T-helper 2 cell treated with Interferon-gamma antibody and Interleukin-4, amounts not matched to agents 5 μg/mL and 100 μg/mL, for 36 hours (primary cell): ENCODE data around the gene ZDHHC11B.

Experiments
- DNase-seq: peaks from one replicate; pipeline ENCODE4 v3.0.0; 2021; ENCODE audit warnings: low spot score
- H3K27ac Mint-ChIP-seq: one replicate; pipeline ENCODE4 v1.8.0; 2021; ENCODE audit warnings: mild to moderate bottlenecking, mixed read lengths
- H3K27me3 Mint-ChIP-seq: one replicate; pipeline ENCODE4 v1.8.0; 2021; ENCODE audit warnings: low read depth, mixed read lengths
- H3K36me3 Mint-ChIP-seq: one replicate; pipeline ENCODE4 v1.8.0; 2021; ENCODE audit warnings: low read depth, mixed read lengths
- H3K4me1 Mint-ChIP-seq: one replicate; pipeline ENCODE4 v1.8.0; 2021; ENCODE audit warnings: low read depth, mixed read lengths
- H3K4me3 Mint-ChIP-seq: one replicate; pipeline ENCODE4 v1.8.0; 2022; ENCODE audit warnings: mild to moderate bottlenecking, moderate library complexity, mixed read lengths
- H3K9me3 Mint-ChIP-seq: one replicate; pipeline ENCODE4 v1.8.0; 2021; ENCODE audit warnings: mixed read lengths

ZDHHC11B gene

GRCh38 chr5:671459-672328 is 112.8 kb downstream of the ZDHHC11B start:
- no peaks in the 10 kb centered on the region for H3K9me3 Mint-ChIP-seq
- H3K4me1 Mint-ChIP-seq, result peaks cover 2% of the 10 kb centered on the region
- no peak overlapping the region for H3K4me3 Mint-ChIP-seq
- no peaks in the 10 kb centered on the region for H3K27me3 Mint-ChIP-seq
- peak; percentile 39 for DNase-seq
- H3K27ac Mint-ChIP-seq, result no peak overlapping the region
- H3K36me3 Mint-ChIP-seq, result peaks cover 8% of the 10 kb centered on the region

GRCh38 chr5:670396-671270 is 113.9 kb downstream of the ZDHHC11B start:
- no peak for DNase-seq
- H3K9me3 Mint-ChIP-seq, result no peaks in the 10 kb centered on the region
- no peak overlapping the region for H3K27ac Mint-ChIP-seq
- H3K4me3 Mint-ChIP-seq, result no peak overlapping the region
- H3K4me1 Mint-ChIP-seq, result peaks cover 2% of the 10 kb centered on the region
- H3K27me3 Mint-ChIP-seq, result no peaks in the 10 kb centered on the region
- H3K36me3 Mint-ChIP-seq, result peaks cover 8% of the 10 kb centered on the region

- no peak for DNase-seq
- Mint-ChIP-seq H3K27ac (no peak overlapping the region), H3K4me1 (peaks cover 2% of the 10 kb centered on the region), H3K9me3 (no peaks in the 10 kb centered on the region), H3K36me3 (peaks cover 8% of the 10 kb centered on the region), H3K4me3 (no peak overlapping the region), H3K27me3 (no peaks in the 10 kb centered on the region)
Measured at GRCh38 chr5:669842-670395, 114.6 kb downstream of the ZDHHC11B start.

GRCh38 chr5:669111-669841 is 115.3 kb downstream of the ZDHHC11B start:
- Mint-ChIP-seq H3K36me3 (peaks cover 8% of the 10 kb centered on the region), H3K27me3 (no peaks in the 10 kb centered on the region), H3K4me1 (peaks cover 2% of the 10 kb centered on the region), H3K27ac (no peak overlapping the region), H3K9me3 (no peaks in the 10 kb centered on the region), H3K4me3 (no peak overlapping the region)
- peak; percentile 36 for DNase-seq

- peaks cover 8% of the 10 kb centered on the region for H3K36me3 Mint-ChIP-seq
- no peak overlapping the region for H3K27ac Mint-ChIP-seq
- H3K27me3 Mint-ChIP-seq, result no peaks in the 10 kb centered on the region
- DNase-seq, result no peak
- no peak overlapping the region for H3K4me3 Mint-ChIP-seq
- H3K4me1 Mint-ChIP-seq, result peaks cover 2% of the 10 kb centered on the region
- H3K9me3 Mint-ChIP-seq, result no peaks in the 10 kb centered on the region
Measured at GRCh38 chr5:668283-668995, 116.1 kb downstream of the ZDHHC11B start.

GRCh38 chr5:666816-667498 is 117.6 kb downstream of the ZDHHC11B start:
- no peak for DNase-seq
- H3K36me3 Mint-ChIP-seq, result peaks cover 8% of the 10 kb centered on the region
- H3K9me3 Mint-ChIP-seq, result no peaks in the 10 kb centered on the region
- no peaks in the 10 kb centered on the region for H3K27me3 Mint-ChIP-seq
- no peak overlapping the region for H3K27ac Mint-ChIP-seq
- no peak overlapping the region for H3K4me3 Mint-ChIP-seq
- H3K4me1 Mint-ChIP-seq, result no peaks in the 10 kb centered on the region

GRCh38 chr5:665956-666711 is 118.4 kb downstream of the ZDHHC11B start:
- H3K4me1 Mint-ChIP-seq, result no peaks in the 10 kb centered on the region
- H3K36me3 Mint-ChIP-seq, result peaks cover 11% of the 10 kb centered on the region
- H3K9me3 Mint-ChIP-seq, result no peaks in the 10 kb centered on the region
- DNase-seq, result no peak
- no peak overlapping the region for H3K4me3 Mint-ChIP-seq
- no peaks in the 10 kb centered on the region for H3K27me3 Mint-ChIP-seq
- H3K27ac Mint-ChIP-seq, result no peak overlapping the region

GRCh38 chr5:665541-665955 is 119.0 kb downstream of the ZDHHC11B start:
- Mint-ChIP-seq H3K27ac (no peak overlapping the region), H3K4me1 (no peaks in the 10 kb centered on the region)

GRCh38 chr5:664994-665360 is 119.6 kb downstream of the ZDHHC11B start:
- Mint-ChIP-seq H3K4me1 (peaks cover 2% of the 10 kb centered on the region), H3K4me3 (no peak overlapping the region), H3K27me3 (no peaks in the 10 kb centered on the region), H3K27ac (no peak overlapping the region), H3K9me3 (no peaks in the 10 kb centered on the region), H3K36me3 (peaks cover 19% of the 10 kb centered on the region)
- no peak for DNase-seq

More at GRCh38 chr5:665541-665955, 119.0 kb downstream of the ZDHHC11B start:
- peaks cover 14% of the 10 kb centered on the region for H3K36me3 Mint-ChIP-seq
- H3K4me3 Mint-ChIP-seq, result no peak overlapping the region
- no peaks in the 10 kb centered on the region for H3K9me3 Mint-ChIP-seq
- no peaks in the 10 kb centered on the region for H3K27me3 Mint-ChIP-seq
- DNase-seq, result no peak

GRCh38 chr5:664343-664993 is 120.1 kb downstream of the ZDHHC11B start:
- Mint-ChIP-seq H3K27me3 (no peaks in the 10 kb centered on the region), H3K4me3 (no peak overlapping the region)

GRCh38 chr5:663436-664342 is 120.8 kb downstream of the ZDHHC11B start:
- Mint-ChIP-seq H3K36me3 (peaks cover 27% of the 10 kb centered on the region), H3K27me3 (no peaks in the 10 kb centered on the region), H3K9me3 (no peaks in the 10 kb centered on the region), H3K4me3 (no peak overlapping the region), H3K4me1 (peaks cover 2% of the 10 kb centered on the region), H3K27ac (no peak overlapping the region)
- DNase-seq, result no peak

More at GRCh38 chr5:664343-664993, 120.1 kb downstream of the ZDHHC11B start:
- H3K9me3 Mint-ChIP-seq, result no peaks in the 10 kb centered on the region
- no peak overlapping the region for H3K27ac Mint-ChIP-seq
- peaks cover 22% of the 10 kb centered on the region for H3K36me3 Mint-ChIP-seq
- H3K4me1 Mint-ChIP-seq, result peaks cover 2% of the 10 kb centered on the region
- DNase-seq, result no peak
